ENCODE results near the gene F13A1. TPM values are rescaled to one million over a fixed set of nuclear protein-coding genes. Genes with fewer than 3 reads are reported as not detected.

The F13A1 gene
- total RNA-seq, 2 donors from 2014 or later = 15.3 to 49.4 TPM

DNA sequence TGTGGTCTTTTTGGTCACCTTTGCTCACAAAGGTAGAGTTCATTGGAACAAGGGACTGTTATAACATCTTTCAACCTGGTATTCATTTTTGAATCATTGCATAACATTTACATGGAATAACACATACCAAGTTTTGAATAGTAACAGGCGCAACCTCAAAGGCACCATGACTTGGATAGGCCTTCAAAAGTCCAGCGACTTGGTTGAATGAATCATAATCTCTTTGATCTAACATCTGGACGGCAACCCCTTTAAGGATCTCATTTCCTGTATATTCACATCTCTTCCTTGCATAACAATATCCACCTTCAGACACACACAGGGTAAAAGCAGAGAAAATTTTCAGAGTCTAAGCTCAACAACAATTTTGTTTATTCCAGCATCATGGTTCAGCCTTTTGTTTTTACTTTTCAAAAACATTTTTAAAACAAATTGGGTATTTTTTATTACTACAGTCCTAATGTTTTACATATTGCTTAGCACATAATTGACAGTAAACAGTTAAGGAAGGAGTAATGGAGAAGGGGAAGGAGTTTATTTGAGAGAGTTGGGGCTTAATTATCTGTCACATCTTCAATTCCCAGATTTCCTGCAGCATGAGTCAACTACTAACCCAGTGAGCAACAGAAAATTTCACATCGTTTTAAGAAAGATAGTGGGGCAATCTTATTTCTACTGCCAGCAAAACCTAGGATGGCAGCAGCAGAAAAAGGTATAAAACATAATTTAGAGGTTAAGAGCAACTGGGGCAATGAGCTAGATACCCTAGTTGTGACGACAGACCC is 41.8 kb upstream of the F13A1 start:
- no peak for DNase-seq
- Histone ChIP-seq H3K27me3 (no peaks in the 10 kb centered on the region), H3K36me3 (no peaks in the 10 kb centered on the region), H3K9me3 (no peaks in the 10 kb centered on the region), H3K27ac (no peak overlapping the region), H3K9ac (ENCODE audit: low read depth in 2 of 2, low read length in 2 of 2) (no peak overlapping the region), H3K4me1 (no peaks in the 10 kb centered on the region), H3K4me3 (no peak overlapping the region)
- intact Hi-C loops (cut with DNase I) = no loop called here
- TF ChIP-seq, protein P1, sequence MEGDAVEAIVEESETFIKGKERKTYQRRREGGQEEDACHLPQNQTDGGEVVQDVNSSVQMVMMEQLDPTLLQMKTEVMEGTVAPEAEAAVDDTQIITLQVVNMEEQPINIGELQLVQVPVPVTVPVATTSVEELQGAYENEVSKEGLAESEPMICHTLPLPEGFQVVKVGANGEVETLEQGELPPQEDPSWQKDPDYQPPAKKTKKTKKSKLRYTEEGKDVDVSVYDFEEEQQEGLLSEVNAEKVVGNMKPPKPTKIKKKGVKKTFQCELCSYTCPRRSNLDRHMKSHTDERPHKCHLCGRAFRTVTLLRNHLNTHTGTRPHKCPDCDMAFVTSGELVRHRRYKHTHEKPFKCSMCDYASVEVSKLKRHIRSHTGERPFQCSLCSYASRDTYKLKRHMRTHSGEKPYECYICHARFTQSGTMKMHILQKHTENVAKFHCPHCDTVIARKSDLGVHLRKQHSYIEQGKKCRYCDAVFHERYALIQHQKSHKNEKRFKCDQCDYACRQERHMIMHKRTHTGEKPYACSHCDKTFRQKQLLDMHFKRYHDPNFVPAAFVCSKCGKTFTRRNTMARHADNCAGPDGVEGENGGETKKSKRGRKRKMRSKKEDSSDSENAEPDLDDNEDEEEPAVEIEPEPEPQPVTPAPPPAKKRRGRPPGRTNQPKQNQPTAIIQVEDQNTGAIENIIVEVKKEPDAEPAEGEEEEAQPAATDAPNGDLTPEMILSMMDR (IDR thresholded peaks at IDR 0.05) = no peak

DNA sequence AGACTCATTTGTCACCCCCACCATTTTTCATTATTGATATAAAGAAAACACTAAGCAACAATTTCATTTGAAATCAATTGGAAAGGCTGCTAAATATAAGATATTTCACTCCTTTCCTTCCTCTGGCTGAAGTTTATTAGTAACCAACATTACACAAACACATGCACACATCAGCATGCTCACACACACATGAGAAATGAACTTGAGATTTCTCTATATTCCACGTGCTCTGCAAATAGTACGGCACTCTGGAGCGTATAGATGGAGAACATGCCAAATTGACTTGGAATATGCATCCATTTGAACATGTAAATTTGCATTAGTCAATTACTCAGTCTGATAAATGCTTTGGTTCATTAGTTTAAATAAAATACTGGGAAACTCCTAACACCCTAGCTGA is 37.1 kb upstream of the F13A1 start:
- Histone ChIP-seq H3K4me3 (no peak overlapping the region), H3K9me3 (no peaks in the 10 kb centered on the region), H3K9ac (ENCODE audit: low read depth in 2 of 2, low read length in 2 of 2) (no peak overlapping the region), H3K27me3 (no peaks in the 10 kb centered on the region), H3K4me1 (no peaks in the 10 kb centered on the region), H3K27ac (no peak overlapping the region), H3K36me3 (no peaks in the 10 kb centered on the region)
- DNase-seq = no peak
- intact Hi-C loops (cut with DNase I) = no loop called here
- TF ChIP-seq, protein P1 (IDR thresholded peaks at IDR 0.05) = no peak

DNA sequence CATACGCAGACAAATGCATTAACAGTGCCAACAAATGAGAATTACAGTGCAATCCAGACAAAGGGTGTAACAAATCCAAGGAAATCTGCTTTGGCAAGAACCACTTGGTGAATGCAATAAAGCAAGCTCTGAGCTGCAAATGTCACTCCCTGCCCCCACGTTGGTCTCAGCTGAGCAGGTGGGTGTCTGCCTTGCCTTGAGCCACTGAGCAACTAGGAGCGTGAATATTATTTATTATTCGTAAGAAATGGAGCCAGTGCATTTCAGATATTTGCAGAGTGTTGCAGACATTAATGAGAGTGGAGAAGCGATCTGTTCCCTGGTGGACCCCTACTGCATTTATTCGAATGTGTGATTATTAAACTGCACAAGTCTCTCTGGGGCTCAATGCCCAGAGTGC is 36.6 kb upstream of the F13A1 start:
- TF ChIP-seq, protein P1 (IDR thresholded peaks at IDR 0.05) = no peak
- DNase-seq = no peak
- Histone ChIP-seq H3K27ac (no peak overlapping the region), H3K4me1 (no peaks in the 10 kb centered on the region), H3K36me3 (no peaks in the 10 kb centered on the region), H3K4me3 (no peak overlapping the region), H3K9me3 (no peaks in the 10 kb centered on the region), H3K27me3 (no peaks in the 10 kb centered on the region), H3K9ac (ENCODE audit: low read depth in 2 of 2, low read length in 2 of 2) (no peak overlapping the region)
- intact Hi-C loops (cut with DNase I) = no loop called here

DNA sequence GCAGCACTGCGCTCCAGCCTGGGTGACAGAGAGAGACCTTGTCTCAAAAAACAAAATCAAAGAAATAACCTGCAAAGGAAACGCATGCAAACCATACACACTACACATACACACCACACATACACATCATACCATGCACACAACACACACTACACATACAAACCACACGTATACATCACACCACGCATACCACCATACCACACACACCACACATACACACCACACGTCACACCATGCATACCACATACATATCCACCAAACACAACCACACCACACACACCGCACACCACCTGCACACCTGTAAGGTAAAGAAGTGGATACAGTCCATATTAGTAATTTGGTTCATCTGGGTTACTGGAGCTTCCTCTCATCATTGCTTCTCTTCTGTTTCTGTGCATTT is 32.3 kb upstream of the F13A1 start:
- Histone ChIP-seq H3K9me3 (no peaks in the 10 kb centered on the region), H3K27ac (no peak overlapping the region), H3K27me3 (no peaks in the 10 kb centered on the region), H3K9ac (ENCODE audit: low read depth in 2 of 2, low read length in 2 of 2) (no peak overlapping the region), H3K4me1 (no peaks in the 10 kb centered on the region), H3K4me3 (no peak overlapping the region), H3K36me3 (no peaks in the 10 kb centered on the region)
- no peak for DNase-seq
- TF ChIP-seq, protein P1 (IDR thresholded peaks at IDR 0.05) = no peak
- intact Hi-C loops (cut with DNase I) = no loop called here

DNA sequence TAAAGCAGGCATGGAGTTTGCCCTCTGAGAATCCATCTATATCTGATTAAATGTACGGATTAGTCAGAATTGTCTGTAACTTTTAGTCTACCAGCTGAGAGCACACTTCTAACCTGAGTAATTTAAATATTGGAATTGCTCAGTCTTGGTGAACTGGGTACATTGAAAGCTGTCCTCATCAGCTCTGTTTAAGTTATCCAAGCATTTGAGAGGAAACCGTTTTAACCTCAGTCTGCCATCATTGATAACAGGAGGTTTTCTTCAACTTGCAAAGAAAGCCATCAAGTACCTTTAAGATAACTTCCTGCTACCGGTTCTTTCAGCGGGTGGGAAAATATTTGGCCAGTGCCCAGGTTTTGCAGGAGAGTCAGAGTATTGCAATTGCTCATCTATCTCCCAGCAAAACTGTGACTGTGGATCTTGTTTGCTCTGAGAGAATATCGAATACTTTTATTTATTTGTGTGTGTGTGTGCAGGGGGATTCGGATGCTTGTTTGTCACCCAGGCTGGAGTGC is 31.1 kb upstream of the F13A1 start:
- H3K27me3 ChIP-seq = no peaks in the 10 kb centered on the region
- no peaks in the 10 kb centered on the region for H3K9me3 ChIP-seq
- TF ChIP-seq, protein P1 (IDR thresholded peaks at IDR 0.05) = no peak
- H3K27ac ChIP-seq = no peak overlapping the region
- H3K4me3 ChIP-seq = no peak overlapping the region
- H3K36me3 ChIP-seq = no peaks in the 10 kb centered on the region
- DNase-seq = no peak
- H3K9ac ChIP-seq (ENCODE audit: low read depth in 2 of 2, low read length in 2 of 2) = no peak overlapping the region
- intact Hi-C loops (cut with DNase I) = no loop called here
- H3K4me1 ChIP-seq = no peaks in the 10 kb centered on the region
